CD4-positive, alpha-beta T cell treated with Interleukin-17A for 1 hour (primary cell): ENCODE data around the gene ST8SIA6.

ENCODE experiments used
- DNase-seq: peaks from one replicate; pipeline ENCODE4 v3.0.0-alpha.2; 2020

Gene ST8SIA6

DNA sequence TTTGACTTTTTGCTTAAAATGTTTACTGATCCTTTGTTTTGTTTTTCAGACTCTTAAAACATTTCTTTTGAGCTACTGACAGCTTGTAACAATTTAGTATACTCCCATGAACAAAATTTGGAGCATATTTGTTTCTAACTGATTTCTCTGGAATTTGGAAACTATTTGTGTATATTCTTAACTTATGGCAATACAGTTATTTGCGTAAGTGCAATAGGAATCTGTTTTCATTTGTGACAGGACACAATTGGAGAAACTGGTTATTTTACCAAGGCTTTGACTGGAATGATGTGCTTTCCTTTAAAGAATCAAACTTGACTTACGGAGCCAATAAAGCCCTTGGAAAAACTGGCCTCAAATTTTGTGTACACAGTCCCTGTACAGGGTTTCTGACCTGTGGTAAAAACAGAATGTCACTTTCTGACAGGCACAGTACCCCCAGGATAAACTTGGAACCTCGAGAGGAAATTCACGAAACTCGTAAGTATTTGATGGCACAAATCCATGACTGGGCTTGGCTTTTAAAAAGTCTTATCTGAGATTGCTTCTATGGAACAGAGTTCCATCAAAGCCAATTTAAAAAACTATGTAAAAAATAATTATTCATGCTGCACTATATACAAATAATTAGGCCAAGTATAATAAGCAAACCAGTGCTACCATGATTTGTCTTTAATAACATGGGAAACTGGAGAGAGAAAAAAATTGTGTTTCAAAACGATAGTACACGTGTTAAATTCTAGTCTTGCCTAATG lies 70.4 kb downstream of the ST8SIA6 start:
- no peak for DNase-seq

DNA sequence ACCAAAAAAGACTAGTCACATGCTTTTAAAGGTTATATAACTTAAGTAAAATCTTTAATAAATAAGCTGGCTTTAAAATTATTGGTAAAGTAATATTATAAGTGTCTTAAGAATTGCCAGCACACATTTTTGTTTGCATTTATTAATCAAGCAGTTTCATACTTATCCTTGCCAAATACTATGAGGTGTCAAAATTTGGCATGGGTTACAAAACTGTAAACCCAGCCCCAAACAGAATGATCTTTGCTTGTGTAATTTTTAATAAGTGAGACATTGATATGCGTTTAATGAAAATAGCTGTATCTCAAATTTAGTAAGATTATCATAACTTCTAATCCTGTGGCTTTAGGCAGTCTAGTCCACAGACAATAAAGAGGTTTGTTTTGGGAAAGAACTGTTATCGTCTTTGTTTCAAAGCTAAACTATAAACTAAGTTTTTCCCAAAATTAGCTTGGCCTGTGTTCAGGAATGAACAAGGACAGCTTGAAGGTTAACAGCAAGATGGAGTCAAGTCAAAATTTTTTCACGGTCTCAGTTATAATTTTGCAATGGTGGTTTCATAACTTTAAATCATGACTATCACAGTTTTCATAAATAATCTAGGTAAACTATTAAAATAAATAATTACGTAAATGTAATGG lies 72.8 kb downstream of the ST8SIA6 start:
- DNase-seq, result no peak

DNA sequence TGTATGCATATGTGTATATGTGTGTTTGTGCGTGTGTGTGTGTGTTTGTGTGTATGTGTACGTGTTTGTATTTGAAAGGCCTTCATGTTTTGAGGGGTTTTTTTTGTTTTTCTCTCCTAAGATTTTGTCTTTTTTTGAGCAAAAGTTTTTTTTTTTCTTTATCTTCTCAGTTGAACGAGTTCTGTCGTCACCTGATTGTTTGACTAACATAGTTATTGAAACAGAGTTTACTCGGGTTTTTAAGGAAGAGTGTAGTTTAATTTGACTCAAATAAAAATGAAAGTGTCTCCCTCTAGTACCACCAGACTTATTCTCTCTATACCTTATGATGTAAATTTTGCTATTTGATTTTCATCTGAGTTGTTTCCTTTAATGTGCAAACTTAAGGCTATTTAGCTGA lies 73.5 kb downstream of the ST8SIA6 start:
- DNase-seq, result no peak

DNA sequence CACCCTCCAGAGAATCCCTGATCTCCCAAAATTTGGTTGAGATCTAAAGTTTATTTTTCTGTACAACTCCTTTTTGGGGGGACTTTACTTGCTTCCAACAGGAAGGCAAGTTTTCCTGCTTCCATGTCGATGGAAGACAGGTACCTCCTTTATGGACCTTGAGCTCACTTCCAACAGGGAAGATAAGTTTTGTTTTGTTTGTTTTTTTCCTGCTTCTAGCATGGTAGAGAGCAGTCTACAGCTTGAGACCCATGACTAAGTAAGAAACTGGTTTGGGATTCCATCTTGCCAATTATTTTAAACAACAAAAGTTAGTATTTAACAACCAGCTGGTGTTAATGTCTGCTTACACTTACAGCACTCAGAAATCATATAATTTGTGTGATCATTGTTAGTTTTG lies 74.4 kb downstream of the ST8SIA6 start:
- DNase-seq, result no peak

DNA sequence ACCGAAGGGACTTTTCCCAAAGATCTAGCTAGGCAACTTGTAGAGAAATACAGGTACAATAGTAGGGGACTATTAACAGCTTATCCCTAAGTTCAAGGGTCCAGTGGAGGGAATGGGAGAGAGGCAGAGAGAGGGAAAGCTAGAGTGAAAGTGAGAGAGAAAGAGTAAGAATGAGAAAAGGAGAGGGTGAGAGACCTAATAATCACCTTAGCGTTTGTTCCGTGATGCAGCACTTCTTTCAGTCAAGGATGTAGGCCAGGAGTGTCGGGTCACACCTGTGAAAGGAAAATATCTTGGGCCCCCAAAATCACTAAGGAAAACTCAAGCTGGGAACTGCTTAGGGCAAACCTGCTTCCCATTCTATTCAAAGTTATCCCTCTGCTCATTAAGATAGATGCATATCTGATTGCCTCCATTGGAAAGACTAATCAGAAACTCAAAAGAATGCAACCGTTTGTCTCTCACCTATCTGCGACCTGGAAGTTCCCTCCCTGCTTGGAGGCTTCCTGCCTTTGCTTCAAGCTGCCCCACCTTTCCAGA lies 75.2 kb downstream of the ST8SIA6 start:
- no peak for DNase-seq

DNA sequence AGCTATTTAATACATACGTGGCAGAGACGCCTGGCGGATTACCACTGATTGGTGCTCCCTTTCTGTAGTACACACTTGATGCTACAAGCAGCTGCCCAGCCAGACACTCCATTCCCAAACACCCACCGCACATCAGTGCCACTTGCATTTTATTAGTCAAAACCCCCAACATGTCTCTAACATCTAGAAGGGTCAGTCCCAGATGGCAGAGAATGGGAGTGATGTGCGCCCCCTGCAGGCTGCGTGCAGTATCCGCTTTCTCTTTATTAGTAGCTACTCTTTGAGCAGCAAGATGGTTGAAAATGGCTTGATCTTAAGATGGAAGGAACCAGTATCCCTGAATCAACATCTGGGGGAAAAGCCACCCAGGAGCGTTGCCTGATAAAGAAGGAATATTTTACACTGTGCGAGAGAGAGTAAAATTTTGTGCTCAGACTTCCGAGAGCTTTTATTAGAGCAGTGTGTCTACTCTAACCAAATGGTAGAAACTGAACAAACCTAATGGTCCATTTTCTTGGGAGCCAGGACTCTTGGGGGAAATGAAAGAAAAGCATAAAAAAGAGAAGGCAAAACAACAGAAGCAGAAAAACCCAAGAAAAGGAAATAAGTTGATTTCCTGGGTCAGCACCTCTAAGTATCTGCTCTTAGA lies 78.3 kb downstream of the ST8SIA6 start:
- DNase-seq, result peak; percentile 2

DNA sequence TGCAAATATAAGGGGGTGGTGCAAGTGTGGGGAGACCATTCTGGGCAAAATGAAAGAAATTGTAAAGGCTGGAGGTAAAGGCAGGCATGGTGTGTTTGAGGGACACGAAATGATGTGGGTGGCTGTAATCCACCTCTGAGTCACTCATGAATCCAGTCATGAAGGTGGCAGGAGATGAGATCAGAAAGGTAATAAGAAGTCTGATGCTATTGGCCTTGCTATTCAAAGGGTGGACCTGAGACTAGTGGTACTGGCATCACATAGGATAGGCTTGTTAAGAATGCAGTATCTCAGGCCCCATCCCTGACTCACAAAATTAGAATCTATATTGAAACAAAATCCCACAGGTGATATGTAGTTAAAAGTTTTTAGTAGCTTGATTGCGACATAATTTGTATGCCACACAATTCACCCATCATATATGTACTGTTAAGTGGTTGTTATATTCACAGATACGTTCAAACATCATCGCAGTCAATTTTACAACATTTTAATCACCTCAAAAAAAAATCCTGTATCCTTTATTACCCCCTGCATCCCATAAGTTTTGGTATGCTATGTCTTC lies 85.6 kb downstream of the ST8SIA6 start:
- no peak for DNase-seq

DNA sequence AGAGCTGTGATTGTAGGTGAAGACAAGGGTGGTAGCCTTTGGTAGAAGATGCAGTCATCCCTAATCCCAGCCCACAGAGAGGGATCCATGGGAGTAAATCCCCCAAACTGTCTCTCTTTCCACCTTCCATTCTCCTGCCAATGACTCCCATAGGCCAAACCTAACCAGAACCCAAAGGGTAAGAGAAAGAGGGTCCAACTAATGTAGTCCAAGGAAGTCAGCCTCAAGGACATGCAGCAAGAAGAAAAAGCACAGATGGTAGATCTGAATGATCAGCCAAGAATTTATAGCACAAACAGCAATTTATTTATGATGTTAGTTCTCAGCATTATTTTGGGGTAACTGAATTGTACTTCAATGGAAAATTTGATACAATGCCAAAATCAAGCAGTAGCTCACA lies 87.7 kb downstream of the ST8SIA6 start:
- DNase-seq, result no peak

DNA sequence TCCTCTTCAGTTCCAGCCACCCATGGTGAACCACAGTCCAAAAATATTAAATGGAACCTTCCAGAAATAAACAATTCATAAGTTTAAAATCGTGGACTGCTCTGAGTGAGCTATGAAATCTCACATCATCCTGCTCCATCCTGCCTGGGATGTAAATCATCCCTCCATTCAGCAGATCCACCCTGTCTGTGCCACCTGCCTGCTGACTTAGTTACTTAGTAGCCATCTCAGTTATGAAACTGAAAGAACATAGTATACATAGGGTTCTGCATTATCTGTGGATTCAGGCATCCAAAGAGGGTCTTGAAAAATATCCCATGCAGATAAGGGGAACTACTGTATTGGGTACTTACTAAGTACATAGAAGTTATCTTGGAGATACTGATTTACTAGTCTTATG lies 89.0 kb downstream of the ST8SIA6 start:
- no peak for DNase-seq

DNA sequence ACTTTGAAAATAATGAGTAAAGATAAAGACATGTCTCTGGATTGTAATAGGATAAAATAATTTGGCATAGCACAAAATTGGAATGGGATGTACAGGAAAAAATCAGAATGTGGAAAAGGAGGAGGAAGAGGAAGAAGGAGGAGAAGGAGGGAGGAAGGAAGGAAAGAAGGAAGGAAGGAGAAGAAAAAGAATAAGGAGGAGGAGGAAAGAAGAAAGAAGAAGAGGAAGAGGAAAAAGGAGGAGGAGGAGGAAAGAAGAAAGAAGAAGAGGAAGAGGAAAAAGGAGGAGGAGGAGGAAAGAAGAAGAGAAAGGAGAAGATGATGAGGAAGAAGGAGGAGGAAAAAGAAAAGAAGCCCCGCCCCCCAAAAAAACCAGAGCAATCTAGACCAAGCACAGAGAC lies 95.9 kb downstream of the ST8SIA6 start:
- no peak for DNase-seq

DNA sequence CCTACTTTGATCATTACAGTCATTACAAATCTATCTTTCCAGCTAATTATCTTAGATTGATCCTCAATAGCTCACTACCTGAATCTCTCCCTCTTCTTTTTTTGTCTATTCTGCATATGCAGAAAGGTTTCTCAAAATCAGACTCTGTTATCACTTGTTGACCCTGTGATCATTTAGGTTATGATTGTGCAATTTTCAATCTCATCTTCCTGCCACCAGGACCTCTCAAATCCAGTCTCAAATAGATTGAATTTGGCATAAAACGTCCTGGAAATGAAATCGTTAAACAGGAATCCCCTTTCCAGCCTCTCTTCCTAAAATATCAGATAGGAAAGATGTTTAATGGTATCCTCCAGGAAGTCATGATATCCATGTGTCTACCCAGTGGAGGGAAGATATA lies 96.6 kb downstream of the ST8SIA6 start:
- no peak for DNase-seq

DNA sequence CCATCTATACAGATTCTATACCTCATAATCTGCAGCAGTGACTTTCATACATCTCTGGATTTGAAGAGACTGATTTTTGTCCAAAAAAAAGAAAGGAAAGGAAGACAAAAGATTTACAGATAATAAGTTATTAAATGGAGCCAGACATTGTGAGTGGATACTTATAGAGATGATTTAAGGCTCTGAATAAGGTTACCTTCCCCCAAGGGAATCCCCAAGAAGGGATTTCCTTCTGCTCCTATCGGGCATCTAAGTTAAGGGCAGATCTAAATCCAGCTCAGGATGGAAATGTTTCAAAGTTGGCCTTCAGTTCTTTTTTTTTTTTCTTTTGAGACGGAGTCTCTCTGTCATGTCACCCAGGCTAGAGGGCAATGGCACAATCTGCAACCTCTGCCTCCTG lies 97.6 kb downstream of the ST8SIA6 start:
- no peak for DNase-seq

DNA sequence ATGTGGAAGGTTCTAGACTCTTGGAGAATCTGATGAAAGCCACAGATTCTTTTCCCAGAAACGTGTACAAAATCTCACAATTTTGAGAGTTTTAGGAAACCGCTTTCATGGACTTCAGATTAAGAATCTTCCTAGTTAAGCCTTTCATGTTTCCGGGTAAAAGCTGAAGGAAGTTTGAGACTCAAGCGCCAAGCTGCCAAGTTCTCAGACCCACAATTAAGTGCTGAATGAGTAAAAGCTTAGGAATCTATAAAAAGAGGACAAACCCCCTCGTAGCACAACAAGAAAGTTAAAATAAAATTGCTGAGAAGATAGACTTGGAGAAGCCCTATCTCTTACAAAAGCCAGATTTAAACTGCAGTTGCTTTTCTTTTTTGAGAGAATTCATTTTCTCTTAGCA lies 99.6 kb downstream of the ST8SIA6 start:
- DNase-seq, result no peak

DNA sequence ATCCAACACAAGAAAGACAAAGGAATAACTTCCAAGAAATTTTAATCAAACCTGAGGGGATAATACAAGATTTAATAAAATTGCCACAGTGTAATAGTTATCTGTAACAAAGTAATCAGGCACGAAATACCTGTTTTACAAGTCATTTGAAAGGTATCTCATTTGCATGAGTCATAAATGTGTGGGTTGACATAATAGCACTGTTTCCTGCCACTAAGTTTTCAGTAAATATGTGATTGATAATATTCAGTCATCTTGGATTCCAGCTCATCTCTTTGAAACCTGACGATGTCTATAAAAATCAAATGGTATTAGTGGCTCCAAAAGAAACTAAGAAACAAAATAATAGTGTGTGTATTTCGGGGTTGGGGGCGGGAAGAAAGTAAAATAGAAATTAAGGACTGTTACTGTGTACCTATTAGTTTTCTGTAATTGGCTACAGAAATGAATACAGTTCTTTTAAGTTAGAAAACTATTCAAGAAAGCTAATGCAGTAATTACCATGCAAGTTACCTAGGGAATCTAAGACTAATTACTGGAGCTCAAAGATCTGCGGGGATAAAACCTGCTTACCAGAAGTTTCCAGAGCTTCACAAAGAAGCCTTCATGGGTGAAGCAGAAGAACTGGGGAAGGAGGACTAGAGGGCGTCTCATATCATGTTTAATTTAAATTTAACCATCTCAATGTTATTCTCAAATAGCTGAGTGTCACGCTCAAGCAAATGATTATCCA lies 100.7 kb downstream of the ST8SIA6 start:
- no peak for DNase-seq

DNA sequence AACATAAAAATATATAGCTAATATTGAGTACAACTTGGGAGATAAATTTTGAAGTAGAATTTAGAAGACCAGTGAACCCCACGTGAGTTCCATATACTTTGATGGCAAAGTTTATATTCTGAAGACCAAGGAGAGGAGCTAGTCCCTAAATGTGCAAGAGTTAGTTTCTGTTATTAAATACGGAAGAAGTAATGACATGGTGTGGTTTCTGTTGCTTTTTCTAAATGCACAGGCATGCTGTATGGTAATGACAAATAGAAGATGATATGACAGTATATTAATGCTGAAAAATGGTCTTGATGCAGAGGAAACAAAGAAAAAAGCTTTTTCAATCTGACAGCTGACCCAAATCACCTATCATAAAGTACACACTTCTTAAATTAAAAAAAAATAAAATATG lies 101.8 kb downstream of the ST8SIA6 start:
- DNase-seq, result no peak

DNA sequence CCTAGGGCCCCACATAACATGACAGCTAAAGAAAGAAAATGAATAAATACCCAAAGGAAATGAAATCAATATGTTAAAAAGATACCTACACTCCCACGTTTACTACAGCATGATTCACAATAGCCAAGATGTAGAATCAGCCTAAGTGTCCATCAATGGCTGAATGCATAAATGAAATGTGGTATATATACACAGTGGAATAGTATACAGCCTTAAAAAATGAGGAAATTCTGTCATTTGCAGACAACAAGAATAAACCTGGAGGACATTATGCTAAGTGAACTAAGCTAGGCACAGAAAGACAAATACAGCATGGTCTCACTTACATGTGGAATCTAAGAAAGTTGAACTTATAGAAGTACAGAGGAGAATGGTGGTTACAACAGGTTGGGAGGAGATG lies 102.9 kb downstream of the ST8SIA6 start:
- no peak for DNase-seq

DNA sequence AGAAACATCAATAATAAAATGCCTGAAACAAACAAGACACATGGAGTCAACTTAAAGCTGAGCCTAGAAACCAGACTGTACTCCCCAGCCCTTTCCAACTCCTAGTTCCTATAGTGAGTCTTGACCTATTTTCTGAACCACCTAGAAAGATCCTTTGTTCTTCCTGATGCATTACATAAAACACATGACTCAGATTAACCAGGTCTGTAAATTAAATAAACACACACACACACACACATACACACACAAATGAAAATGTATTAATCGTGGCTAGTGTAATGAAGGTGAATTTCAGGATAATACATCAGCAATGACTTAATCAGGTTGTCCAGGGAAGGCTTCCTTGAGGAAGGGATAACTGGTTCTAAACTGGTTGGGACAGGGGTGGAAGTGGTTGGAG lies 104.7 kb downstream of the ST8SIA6 start:
- no peak for DNase-seq

DNA sequence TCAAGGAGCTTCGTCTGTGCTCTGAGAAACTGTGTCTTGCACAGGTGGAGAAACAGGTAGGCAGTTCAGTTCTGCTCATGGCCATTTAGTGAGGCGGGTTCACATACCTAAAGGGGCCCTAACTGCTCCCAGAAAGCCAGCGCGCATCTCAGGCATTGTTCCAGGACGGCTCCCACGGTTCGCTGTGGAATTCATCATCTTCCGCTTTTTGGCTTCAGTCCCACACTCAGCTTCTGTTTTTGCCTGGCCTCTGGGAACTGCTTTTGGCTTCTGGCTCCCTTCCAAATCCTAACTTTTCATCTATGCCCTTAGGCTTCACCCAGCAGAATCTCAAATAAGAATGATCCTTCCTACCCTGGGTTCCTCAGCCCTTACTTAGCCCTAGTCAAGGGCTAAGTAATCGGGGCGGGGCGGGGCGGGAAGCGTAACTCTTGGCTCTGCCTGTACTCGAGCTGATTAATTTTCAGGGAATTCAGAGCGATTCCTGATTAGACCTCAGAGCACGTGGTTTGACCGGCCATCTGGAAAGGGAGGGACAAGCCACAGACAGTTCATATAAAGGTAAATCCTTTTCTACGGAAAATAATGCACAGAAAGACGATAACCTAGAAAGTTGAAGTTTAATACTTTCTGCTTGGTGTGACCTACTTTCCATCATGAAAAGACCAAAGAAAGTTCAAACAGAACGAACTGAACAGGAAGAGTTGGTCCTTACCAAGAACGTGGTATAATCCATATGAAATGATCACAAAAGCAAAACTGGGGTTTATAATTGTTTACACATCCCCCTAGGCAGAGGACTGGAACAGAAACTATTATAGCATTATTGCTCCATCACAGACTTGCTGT lies 105.7 kb downstream of the ST8SIA6 start:
- no peak for DNase-seq

DNA sequence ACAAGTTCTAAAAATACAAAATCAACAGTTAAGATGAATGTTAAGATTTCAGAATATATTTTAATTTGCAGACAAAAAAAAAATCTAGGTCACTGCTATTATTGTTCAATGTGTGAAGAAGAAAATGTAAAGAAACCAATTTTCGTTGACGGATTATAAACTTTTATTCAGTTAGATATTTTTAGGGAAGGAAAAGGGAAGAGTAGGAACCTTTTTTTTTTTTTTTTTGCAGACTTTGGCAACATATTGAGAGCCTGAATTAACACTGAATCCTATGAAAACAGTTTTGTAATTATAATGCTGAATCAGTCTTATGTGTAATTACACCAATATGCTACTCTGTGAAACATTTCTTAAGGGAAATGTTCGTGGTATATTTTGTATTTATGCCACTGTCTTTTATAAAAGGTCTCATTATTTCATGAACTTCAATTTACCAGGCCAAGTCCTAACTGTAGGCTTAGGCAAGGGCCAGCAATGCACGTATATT lies 106.3 kb downstream of the ST8SIA6 start:
- DNase-seq, result no peak

DNA sequence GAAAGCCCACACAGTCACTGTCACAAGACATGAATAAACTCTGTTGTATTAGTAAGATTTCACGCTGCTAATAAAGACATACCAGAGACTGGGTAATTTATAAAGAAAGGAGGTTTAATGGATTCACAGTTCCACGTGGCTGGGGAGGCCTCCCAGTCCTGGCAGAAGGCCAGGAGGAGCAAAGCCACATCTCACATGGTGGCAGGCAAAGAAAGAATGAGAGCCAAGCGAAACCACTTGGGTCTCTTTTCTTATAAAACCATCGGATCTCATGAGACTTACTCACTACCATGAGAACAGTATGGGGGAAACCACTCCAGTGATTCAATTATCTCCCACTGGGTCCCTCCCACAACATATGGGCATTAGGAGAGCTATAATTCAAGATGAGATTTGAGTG lies 110.2 kb downstream of the ST8SIA6 start:
- no peak for DNase-seq

DNA sequence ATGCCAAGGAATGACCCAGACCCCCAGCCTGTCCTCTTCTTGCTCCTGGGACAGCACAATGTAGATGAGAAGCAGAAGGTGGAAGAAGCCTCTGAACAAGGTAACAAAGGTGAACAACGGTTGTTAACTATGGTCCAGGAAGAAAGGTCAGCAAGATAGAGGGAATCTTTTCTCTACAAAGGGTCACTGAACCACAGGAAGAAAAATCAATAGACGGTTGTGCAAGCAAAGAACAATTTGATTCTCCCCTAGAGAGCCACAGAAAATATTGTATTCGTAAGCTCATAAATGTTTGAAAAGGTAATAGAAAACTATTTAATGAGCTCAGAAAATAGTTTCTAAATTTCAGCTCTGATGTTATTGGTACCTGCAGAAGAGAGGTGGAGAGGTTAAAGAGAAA lies 111.3 kb downstream of the ST8SIA6 start:
- DNase-seq, result no peak
